Panc1 (cell line): ENCODE data around the gene PAQR9. TPM values are rescaled to one million over a fixed set of nuclear protein-coding genes. Genes with fewer than 3 reads are reported as not detected.
A peak's percentile ranks its signal among the peaks of the same experiment; 100 is the strongest.

Experiments
- ATAC-seq: fragments of 200-7000 bp; cut with Tn5 transposase; 2 replicates; pipeline ENCODE4 v1.9.1; 2020; ENCODE audit warnings: mild to moderate bottlenecking, moderate library complexity
- BruUV-seq: library from RNA; stranded (reverse); fragments of 400-500 nt; replicated peaks from 2 replicates; lab custom pipeline; 2021; lab: Mats Ljungman, UMichigan
- CTCF ChIA-PET: fragments of 300-600 bp; sonication (Branson Sonifier 250); formaldehyde crosslinking; loops from one replicate; lab custom pipeline; 2022; ENCODE audit warnings: antibody characterized with exemption; lab: Charles Lee
- POLR2A ChIA-PET: fragments of 300-600 bp; sonication (Branson Sonifier 250); formaldehyde crosslinking; loops from one replicate; lab custom pipeline; 2022; ENCODE audit warnings: antibody characterized with exemption; lab: Charles Lee
- DNase-seq: peaks from one replicate; pipeline ENCODE4 v3.0.0-alpha.2; 2010; ENCODE audit warnings: low read depth, low spot score
- H3K27ac ChIP-seq: 2 replicates; pipeline ENCODE4 v1.5.1; 2011; ENCODE audit warnings: mild to moderate bottlenecking, low read length, inconsistent platforms
- H3K27me3 ChIP-seq: fragments of 200-500 bp; sonication (Bioruptor generic); 2 replicates; pipeline ENCODE4 v1.6.0; 2014; ENCODE audit warnings: low read length, inconsistent platforms; ENCODE audit not compliant: control insufficient read depth, insufficient read depth
- H3K36me3 ChIP-seq: fragments of 200-500 bp; sonication (Bioruptor generic); 2 replicates; pipeline ENCODE4 v1.5.1; 2014; ENCODE audit warnings: inconsistent platforms, mild to moderate bottlenecking, low read length, moderate library complexity; ENCODE audit not compliant: control insufficient read depth, insufficient read depth
- H3K4me1 ChIP-seq: 2 replicates; pipeline ENCODE4 v1.5.1; 2011; ENCODE audit warnings: inconsistent platforms, mild to moderate bottlenecking, low read length, moderate library complexity; ENCODE audit not compliant: control insufficient read depth, insufficient read depth
- H3K4me3 ChIP-seq, 2 experiments: 2 replicates each; pipeline ENCODE4 v1.5.1; 2011 to 2012; ENCODE audit warnings: low read depth in 2 of 2, low read length in 2 of 2, mild to moderate bottlenecking in 2 of 2, inconsistent platforms in 1 of 2, moderate library complexity in 1 of 2
- H3K9me3 ChIP-seq: fragments of 200-500 bp; sonication (Bioruptor generic); 2 replicates; pipeline ENCODE4 v1.5.1; 2014; ENCODE audit warnings: low read depth, mild to moderate bottlenecking, inconsistent platforms, low read length, moderate library complexity; ENCODE audit not compliant: control insufficient read depth, insufficient read depth
- CTCF ChIP-seq: fragments of 450-650 bp; IDR thresholded peaks from 2 replicates; pipeline ENCODE4 v1.5.1; 2017; ENCODE audit warnings: mild to moderate bottlenecking
- POLR2AphosphoS5 ChIP-seq: IDR thresholded peaks from 2 replicates; pipeline ENCODE4 v1.6.1; 2012; ENCODE audit warnings: mild to moderate bottlenecking, low read depth, low read length, moderate library complexity
- REST ChIP-seq, 2 experiments: IDR thresholded peaks; 2 replicates each; pipeline ENCODE4 v1.6.1; 2011 to 2012; ENCODE audit warnings: low read depth in 2 of 2, control low read depth in 1 of 2, low read length in 1 of 2, mild to moderate bottlenecking in 1 of 2, moderate library complexity in 1 of 2; ENCODE audit not compliant: insufficient read depth in 1 of 2
- SIN3A ChIP-seq: IDR thresholded peaks from 2 replicates; pipeline ENCODE4 v1.6.1; 2012; ENCODE audit warnings: low read depth, mild to moderate bottlenecking, low read length, moderate library complexity, borderline replicate concordance; ENCODE audit not compliant: insufficient read depth
- TCF7L2 ChIP-seq: IDR thresholded peaks from 2 replicates; pipeline ENCODE4 v1.6.1; 2011; ENCODE audit warnings: mild to moderate bottlenecking, low read depth, low read length, inconsistent platforms
- in situ Hi-C: cut with HindIII; loops from 2 replicates; pipeline ENCODE4 v1.10.0; 2016; ENCODE audit warnings: low sequenced_read_pairs, low pct_unique_long_range_greater_than_20kb
- intact Hi-C: fragments of 100-400 bp; cut with micrococcal nuclease; formaldehyde crosslinking; loops from one replicate; pipeline ENCODE4 v1.10.0; 2022; ENCODE audit not compliant: unreplicated experiment
- total RNA-seq: library from RNA; stranded (reverse); gene quantifications from one replicate; pipeline ENCODE4 v1.2.1, GENCODE V29; 2021; ENCODE audit not compliant: unreplicated experiment

Gene PAQR9
- total RNA-seq, 1 experiment from 2014 or later = 0.36 TPM

DNA sequence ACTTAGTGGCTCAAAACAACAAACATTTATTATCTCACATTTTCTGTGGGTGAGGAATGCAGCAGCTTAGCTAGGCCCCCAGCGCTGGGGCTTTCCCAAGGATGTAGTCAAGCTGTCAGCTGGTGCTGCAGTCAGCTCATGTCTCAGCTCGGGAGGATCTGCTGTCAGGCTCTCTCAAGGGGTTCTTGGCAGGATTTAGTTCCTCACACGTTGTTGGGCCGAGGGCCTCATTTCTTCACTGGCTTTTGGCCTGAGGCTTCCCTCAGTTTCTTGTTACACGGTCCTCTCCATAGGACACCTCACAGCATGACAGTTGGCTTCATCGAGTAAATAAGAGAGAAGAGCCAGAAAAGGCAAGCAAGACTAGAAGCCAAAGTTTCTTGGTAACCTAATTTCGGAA is 24.2 kb upstream of the PAQR9 start:
- TF ChIP-seq REST (IDR thresholded peaks at IDR 0.05; ENCODE audit: insufficient read depth in 1 of 2, low read depth in 2 of 2, low read length in 1 of 2) (no peak), CTCF (no peak), SIN3A (no peak)
- no peak overlapping the region for H3K4me3 ChIP-seq
- in situ Hi-C loops (no loop called here), intact Hi-C loops (loop anchor here (2.0 kb wide), 2 partner anchors 59 to 159 kb away; no protein-coding TSS in a partner anchor)
- no peaks in the 10 kb centered on the region for H3K9me3 ChIP-seq
- no peak overlapping the region for H3K27ac ChIP-seq
- H3K4me1 ChIP-seq = no peaks in the 10 kb centered on the region
- no peak for DNase-seq
- ChIA-PET CTCF (interaction anchor here (1.1 to 2.1 kb wide), 2 partner anchors 59 to 159 kb away, joined by 3 to 9 read pairs; no protein-coding TSS in a partner anchor), POLR2A (no interaction called here)
- H3K36me3 ChIP-seq = no peaks in the 10 kb centered on the region
- no peaks in the 10 kb centered on the region for H3K27me3 ChIP-seq
- peak; percentile 75 for ATAC-seq
- no TSS peak for BruUV-seq

DNA sequence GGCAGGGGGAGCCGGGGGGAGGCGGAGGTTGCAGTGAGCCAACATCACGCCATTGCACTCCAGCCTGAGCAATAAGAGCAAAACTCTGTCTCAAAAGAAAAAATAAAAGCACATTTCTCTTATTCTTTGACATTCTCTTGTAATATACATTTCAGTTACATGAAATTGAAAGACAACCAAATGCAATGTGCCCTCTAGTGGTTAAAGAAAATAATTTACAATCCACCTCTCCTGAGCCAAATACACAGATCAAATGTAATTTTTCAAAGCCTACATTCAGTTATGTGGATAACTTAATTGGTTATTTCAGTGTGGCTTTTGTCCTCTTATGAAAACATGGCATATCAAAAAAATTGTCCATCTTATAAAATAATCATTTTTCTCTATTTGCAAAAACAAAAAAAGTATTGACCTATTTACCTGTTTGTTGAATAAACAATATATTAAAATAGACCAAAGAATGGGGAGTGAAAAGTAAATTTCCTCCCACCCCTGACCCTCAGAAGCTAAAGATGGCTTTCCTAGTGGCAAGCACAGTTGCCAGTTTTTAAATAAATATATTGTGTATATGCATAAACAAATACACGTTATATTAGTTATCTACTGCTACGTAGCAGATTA is 23.7 kb upstream of the PAQR9 start:
- no TSS peak for BruUV-seq
- peak; percentile 82 for ATAC-seq
- Histone ChIP-seq H3K4me1 (no peaks in the 10 kb centered on the region), H3K27ac (no peak overlapping the region), H3K9me3 (no peaks in the 10 kb centered on the region), H3K36me3 (no peaks in the 10 kb centered on the region), H3K27me3 (no peaks in the 10 kb centered on the region), H3K4me3 (no peak overlapping the region)
- in situ Hi-C loops (no loop called here), intact Hi-C loops (loop anchor here (2.0 kb wide), 2 partner anchors 58 to 158 kb away; no protein-coding TSS in a partner anchor)
- no peak for TF ChIP-seq TCF7L2
- peak; percentile 82 for TF ChIP-seq CTCF
- no peak for TF ChIP-seq POLR2AphosphoS5
- DNase-seq = no peak
- CTCF ChIA-PET = interaction anchor here (1.1 to 2.1 kb wide), 2 partner anchors 58 to 159 kb away, joined by 3 to 9 read pairs; no protein-coding TSS in a partner anchor
- POLR2A ChIA-PET = no interaction called here
